GM21786 (cell line): ENCODE results near the gene RAB4B.
"Not testable (repeated sequence)": the region's sequence is repeated elsewhere in the genome, so short reads cannot be mapped to it uniquely, and the experiment has no call there.

Experiments used
- ATAC-seq: cut with Tn5 transposase; IDR thresholded peaks from one replicate; pipeline ENCODE4 v1.9.1; 2021; ENCODE audit not compliant: unreplicated experiment

RAB4B gene

DNA sequence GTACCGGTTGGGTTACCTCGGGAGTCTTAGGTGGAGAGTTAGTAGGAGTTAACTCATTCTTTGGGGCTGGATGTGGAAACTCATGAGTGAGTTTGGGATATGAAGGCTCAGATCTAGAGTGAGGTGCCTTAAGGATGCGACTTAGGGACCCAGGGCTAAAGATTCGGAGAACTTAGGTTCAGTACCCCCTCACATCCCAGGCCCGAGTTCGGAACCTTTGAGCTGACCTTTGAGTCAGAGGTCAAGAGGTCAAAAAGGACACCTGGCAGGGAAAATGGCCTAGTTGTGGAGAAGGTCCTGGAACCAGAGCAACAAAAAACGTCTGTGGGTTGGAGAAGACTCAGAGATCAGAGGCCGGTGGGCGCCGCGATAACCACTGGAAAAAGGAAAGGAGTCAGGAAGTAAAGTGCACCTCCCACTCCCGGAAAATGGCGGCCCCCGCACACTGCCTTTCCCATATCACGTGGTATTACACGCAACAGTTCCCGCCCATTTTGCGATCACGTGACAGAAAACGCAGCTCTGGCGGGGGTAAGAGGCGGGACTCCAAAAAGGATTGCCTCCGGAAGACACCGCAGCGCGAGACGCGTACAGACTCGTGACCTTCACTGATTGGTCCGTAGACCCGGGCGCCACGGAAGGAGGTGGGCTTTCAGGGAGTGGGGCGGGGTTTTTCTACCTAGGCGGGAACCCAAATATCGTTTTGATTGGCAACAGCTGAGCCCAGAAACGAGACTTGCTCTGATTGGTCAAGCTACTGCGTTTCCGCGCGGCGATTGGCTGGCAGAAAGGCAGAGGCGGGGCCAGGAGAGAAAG, 27.8 kb upstream of the RAB4B start, which contains the start of gene ACTMAP:
Gene ACTMAP, minus strand, starts transcription at position 420 of the 816 bp plus-strand sequence. CDS start 674 bp downstream, outside the sequence.
- peak; percentile 79 for ATAC-seq

GRCh38 chr19:40750874-40751537, 27.0 kb upstream of the RAB4B start, which contains the start of gene SNRPA:
Gene SNRPA, plus strand, starts transcription at chr19:40751203. Its CDS starts 206 bp downstream, at chr19:40751409.
- ATAC-seq: peak; percentile 55

DNA sequence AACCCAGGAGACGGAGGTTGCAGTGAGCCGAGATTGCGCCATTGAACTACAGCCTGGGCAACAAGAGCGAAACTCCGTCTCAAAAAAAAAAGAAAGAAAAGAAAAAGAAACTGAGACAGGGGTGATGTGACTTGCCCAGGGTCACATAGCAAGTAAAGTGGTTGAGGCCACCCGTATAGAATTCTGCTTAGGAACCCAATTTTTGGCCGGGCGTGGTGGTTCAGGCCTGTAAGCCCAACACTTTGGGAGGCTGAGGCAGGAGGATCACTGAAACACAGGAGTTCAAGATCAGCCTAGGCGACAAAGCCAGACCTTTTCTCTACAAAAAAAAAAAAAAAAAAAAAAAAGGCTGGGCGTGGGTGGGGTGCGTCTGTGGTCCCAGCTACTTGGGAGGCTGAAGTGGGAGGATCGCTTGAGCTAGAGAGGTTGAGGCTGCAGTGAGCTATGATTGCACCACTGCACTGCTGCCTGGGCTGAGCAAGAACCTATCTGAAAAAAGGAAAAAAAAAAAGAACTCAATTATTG, 25.7 kb upstream of the RAB4B start:
- no peak for ATAC-seq

- ATAC-seq: no peak
These were observed 23.3 kb upstream of the RAB4B start for GRCh38 chr19:40754611-40755247.

DNA sequence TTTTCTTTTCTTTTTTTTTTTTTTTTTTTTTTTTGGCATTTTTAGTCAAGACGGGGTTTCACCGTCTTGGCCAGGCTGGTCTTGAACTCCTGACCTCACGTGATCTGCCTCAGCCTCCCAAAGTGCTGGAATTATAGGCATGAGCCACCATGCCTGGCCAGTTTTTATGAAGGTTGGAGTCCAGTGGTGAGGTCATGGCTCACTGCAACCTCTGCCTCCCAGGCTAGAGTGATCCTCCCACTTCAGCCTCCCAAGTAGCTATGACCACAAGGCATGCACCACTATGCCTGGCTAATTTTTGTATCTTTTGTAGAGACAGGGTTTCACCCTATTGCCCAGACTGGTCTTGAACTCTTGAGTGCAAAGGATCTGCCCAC, 22.8 kb upstream of the RAB4B start:
- ATAC-seq: no peak

DNA sequence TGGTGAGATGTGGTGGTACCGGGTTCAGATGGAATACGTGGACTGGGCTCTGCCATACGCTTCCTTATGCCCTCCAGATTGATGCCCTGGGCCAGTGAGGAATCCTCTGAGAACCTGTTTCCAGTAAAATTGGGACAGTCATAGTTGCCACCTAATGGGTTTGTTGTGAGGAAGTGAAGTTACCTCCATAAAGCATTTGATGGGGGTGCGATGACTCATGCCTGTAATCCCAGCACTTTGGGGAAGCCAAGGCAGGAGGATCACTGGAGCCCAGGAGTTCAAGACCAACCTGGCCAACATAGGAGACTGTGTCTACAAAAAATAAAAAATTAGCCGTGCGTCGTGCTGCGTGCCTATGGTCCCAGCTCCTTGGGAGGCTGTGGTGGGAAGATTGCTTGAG, 22.3 kb upstream of the RAB4B start:
- no peak for ATAC-seq

GRCh38 chr19:40756502-40757110, 21.4 kb upstream of the RAB4B start:
- no peak for ATAC-seq

- no peak for ATAC-seq
These were observed 19.6 kb upstream of the RAB4B start for GRCh38 chr19:40758491-40758890.

- no peak for ATAC-seq
These were observed 18.7 kb upstream of the RAB4B start for GRCh38 chr19:40759352-40759751.

DNA sequence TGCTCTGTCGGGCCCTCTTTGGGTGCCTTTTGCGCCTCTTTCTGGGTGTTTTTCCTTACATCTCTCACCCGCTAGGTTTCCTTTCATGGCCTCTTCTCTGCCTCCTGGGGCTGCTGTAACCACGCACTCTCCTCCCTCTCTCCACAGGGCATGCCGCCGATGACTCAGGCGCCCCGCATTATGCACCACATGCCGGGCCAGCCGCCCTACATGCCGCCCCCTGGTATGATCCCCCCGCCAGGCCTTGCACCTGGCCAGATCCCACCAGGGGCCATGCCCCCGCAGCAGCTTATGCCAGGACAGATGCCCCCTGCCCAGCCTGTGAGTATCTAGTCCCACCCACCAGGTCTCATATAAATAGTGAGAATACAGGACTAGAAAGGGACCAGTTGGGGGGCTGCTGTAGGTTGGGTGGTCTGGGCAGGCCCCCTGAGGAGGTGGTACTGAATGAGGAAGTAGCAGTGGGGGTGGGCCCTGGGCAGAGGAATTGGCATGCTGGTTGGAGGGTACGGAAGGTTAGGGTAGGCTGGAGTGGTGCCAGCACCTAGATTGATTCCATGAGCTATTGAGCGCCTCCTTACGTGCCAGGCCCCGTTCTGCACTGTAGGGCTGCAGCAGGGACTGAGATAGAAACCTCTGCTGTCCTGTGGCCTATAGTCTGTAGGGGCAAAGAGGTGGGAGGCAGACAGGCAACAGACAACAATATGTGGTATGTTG, 15.1 kb upstream of the RAB4B start:
- no peak for ATAC-seq

GRCh38 chr19:40763526-40763925, 14.5 kb upstream of the RAB4B start:
- ATAC-seq: no peak

- ATAC-seq: no peak
These were observed 14.1 kb upstream of the RAB4B start for GRCh38 chr19:40763963-40764362.

GRCh38 chr19:40766385-40766784, 11.7 kb upstream of the RAB4B start:
- not testable (repeated sequence) for ATAC-seq

GRCh38 chr19:40768869-40769268, 9.2 kb upstream of the RAB4B start:
- no peak for ATAC-seq

- not testable (repeated sequence) for ATAC-seq
These were observed 6.8 kb upstream of the RAB4B start for GRCh38 chr19:40771101-40771862.

DNA sequence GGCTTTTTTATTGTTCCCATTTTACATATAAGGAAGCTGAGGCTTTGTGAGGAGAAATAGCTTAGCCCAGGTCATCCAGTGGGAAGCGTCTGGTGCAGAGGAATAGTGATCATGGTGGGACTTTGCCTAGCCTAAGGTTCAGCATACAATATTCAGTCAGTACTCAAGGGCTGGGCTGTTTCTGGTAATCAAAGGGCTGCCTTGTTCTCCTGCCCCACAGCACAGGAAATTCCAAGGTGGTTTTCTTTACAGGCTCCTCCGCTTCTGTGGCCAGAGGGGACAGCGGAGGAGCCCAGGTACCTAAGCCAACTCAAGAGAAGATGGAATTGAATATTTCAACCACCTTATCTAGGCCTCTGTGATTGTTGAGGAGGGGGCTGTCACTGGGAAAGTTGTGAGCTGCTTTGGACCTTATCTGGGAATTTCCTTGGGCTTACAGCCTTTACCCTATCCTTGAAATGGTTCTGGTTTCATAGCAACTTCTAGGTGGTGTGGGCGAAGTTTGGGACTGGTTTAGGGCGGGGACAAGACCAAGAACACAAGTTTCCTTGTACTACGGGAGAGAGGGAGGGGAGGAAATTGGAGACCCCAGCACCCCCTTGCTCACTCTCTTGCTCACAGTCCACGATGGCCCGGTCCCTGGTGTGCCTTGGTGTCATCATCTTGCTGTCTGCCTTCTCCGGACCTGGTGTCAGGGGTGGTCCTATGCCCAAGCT, 3.0 kb upstream of the RAB4B start, which contains the start of gene MIA:
Gene MIA, plus strand, starts transcription at position 606 of the 716 bp plus-strand sequence. Its CDS starts 22 bp downstream, at position 628.
- ATAC-seq: no peak

GRCh38 chr19:40775632-40776022, 2.4 kb upstream of the RAB4B start:
- ATAC-seq: no peak

- no peak for ATAC-seq
These were observed 1.7 kb upstream of the RAB4B start for GRCh38 chr19:40776364-40776763.
